Naive thymus-derived CD4-positive, alpha-beta T cell (primary cell): Measurements from ENCODE around the gene RAP1A. TPM values are rescaled to one million over a fixed set of nuclear protein-coding genes. Genes with fewer than 3 reads are reported as not detected.

Experiments used
- ATAC-seq: fragments of 150-1000 bp; cut with Tn5 transposase; 2 replicates; pipeline ENCODE4 v1.10.0; 2021; ENCODE audit warnings: mild to moderate bottlenecking, moderate library complexity
- CTCF ChIA-PET: fragments of 350-600 bp; sonication (Branson Sonifier 250); formaldehyde crosslinking; loops from one replicate; lab custom pipeline; 2021; ENCODE audit warnings: antibody characterized with exemption; lab: Charles Lee
- POLR2A ChIA-PET: fragments of 350-600 bp; sonication (Branson Sonifier 250); formaldehyde crosslinking; loops from one replicate; lab custom pipeline; 2021; ENCODE audit warnings: antibody characterized with exemption, inconsistent platforms; lab: Charles Lee
- DNase-seq, 9 donors: peaks; one replicate each; pipeline versions ENCODE4 v3.0.0 to v3.0.0-alpha.2; 2020 to 2022; ENCODE audit warnings: mixed read lengths in 1 of 9
- H3K27ac ChIP-seq: one replicate; pipeline ENCODE4 v1.7.0; 2013; ENCODE audit warnings: mild to moderate bottlenecking, low read depth, low read length, moderate library complexity
- H3K27me3 ChIP-seq, 2 donors: one replicate each; pipeline ENCODE4 v1.7.0; 2013; ENCODE audit warnings: low read length in 2 of 2, mild to moderate bottlenecking in 2 of 2, moderate library complexity in 2 of 2; ENCODE audit not compliant: control insufficient read depth in 2 of 2, insufficient read depth in 2 of 2
- H3K36me3 ChIP-seq, 3 experiments: 1 replicate in 2 of 3; 2 replicates in 1 of 3; pipeline ENCODE4 v1.7.0; 2013; ENCODE audit warnings: low read length in 3 of 3, mild to moderate bottlenecking in 3 of 3, moderate library complexity in 1 of 3; ENCODE audit not compliant: insufficient read depth in 3 of 3, control insufficient read depth in 2 of 3
- H3K4me1 ChIP-seq, 2 donors: one replicate each; pipeline ENCODE4 v1.7.0; 2013; ENCODE audit warnings: low read length in 2 of 2, mild to moderate bottlenecking in 2 of 2, moderate library complexity in 1 of 2; ENCODE audit not compliant: control insufficient read depth in 2 of 2, insufficient read depth in 2 of 2
- H3K4me3 ChIP-seq: 2 replicates; pipeline ENCODE4 v1.7.0; 2013; ENCODE audit warnings: mild to moderate bottlenecking, low read length
- H3K9me3 ChIP-seq, 3 experiments: 1 replicate in 2 of 3; 2 replicates in 1 of 3; pipeline ENCODE4 v1.7.0; 2013; ENCODE audit warnings: low read length in 3 of 3; ENCODE audit not compliant: control insufficient read depth in 2 of 3
- H3K27ac Mint-ChIP-seq, 9 donors: one replicate each; pipeline ENCODE4 v1.8.0; 2020 to 2022; ENCODE audit warnings: mixed read lengths in 9 of 9, mild to moderate bottlenecking in 8 of 9, moderate library complexity in 5 of 9, inconsistent platforms in 2 of 9
- H3K27me3 Mint-ChIP-seq, 5 donors: one replicate each; pipeline ENCODE4 v1.8.0; 2021 to 2022; ENCODE audit warnings: mixed read lengths in 5 of 5, mild to moderate bottlenecking in 1 of 5
- H3K36me3 Mint-ChIP-seq, 5 donors: one replicate each; pipeline ENCODE4 v1.8.0; 2020 to 2022; ENCODE audit warnings: mixed read lengths in 5 of 5, mild to moderate bottlenecking in 3 of 5, inconsistent platforms in 1 of 5
- H3K4me1 Mint-ChIP-seq, 7 donors: one replicate each; pipeline ENCODE4 v1.8.0; 2020 to 2022; ENCODE audit warnings: mixed read lengths in 7 of 7, mild to moderate bottlenecking in 3 of 7, inconsistent platforms in 1 of 7
- H3K4me3 Mint-ChIP-seq, 10 donors: one replicate each; pipeline ENCODE4 v1.8.0; 2020 to 2022; ENCODE audit warnings: mild to moderate bottlenecking in 10 of 10, mixed read lengths in 10 of 10, moderate library complexity in 6 of 10, inconsistent platforms in 2 of 10
- H3K9me3 Mint-ChIP-seq, 11 donors: one replicate each; pipeline ENCODE4 v1.8.0; 2020 to 2022; ENCODE audit warnings: mixed read lengths in 11 of 11, mild to moderate bottlenecking in 4 of 11, inconsistent platforms in 1 of 11, moderate library complexity in 1 of 11
- intact Hi-C, 2 donors: fragments of 100-400 bp; cut with micrococcal nuclease; formaldehyde crosslinking; loops; one replicate each; pipeline ENCODE4 v1.15.1; 2023
- polyA plus RNA-seq, 2 donors: library from polyadenylated mRNA; unstranded; fragments of 300-500 nt; fragmentation: Illumina TruSeq; gene quantifications; one replicate each; pipeline ENCODE4 v1.2.3, GENCODE V29; 2021
- total RNA-seq, 6 experiments: library from RNA in 5 of 6; stranded (reverse) in 5 of 6; gene quantifications; 1 replicate in 5 of 6; 2 replicates in 1 of 6; pipeline ENCODE4 v1.2.3 and lab custom pipeline; 2021 to 2026

RAP1A gene
- total and polyA plus RNA-seq, 7 experiments from 2014 or later: 37.6 to 183 (median 100) TPM

- peak overlapping the region in 8 of 9 donors; percentile 43 to 98 (median 92) for H3K27ac Mint-ChIP-seq
- Histone ChIP-seq H3K4me1 (peaks cover 66% of the 10 kb centered on the region in 2 donors), H3K9me3 (no peaks in the 10 kb centered on the region), H3K36me3 (no peaks in the 10 kb centered on the region), H3K4me3 (no peak overlapping the region), H3K27me3 (no peaks in the 10 kb centered on the region), H3K27ac (peak overlapping the region; percentile 91)
- ChIA-PET POLR2A (interaction anchor here (0.7 to 12.2 kb wide), 4 partner anchors 8 to 87 kb away, joined by 3 to 173 read pairs (median 5); no protein-coding TSS in a partner anchor), CTCF (interaction anchor here (0.7 to 1.6 kb wide), 4 partner anchors 13 to 131 kb away, joined by 3 to 5 read pairs (median 4); no protein-coding TSS in a partner anchor)
- DNase-seq: peak in 7 of 9 donors; percentile 34 to 68 (median 55)
- H3K9me3 Mint-ChIP-seq: peaks cover 0 to 2% (median 0%) of the 10 kb centered on the region in 11 donors
- peak; percentile 36 for ATAC-seq
- peaks cover 0 to 30% (median 3%) of the 10 kb centered on the region in 5 donors for H3K36me3 Mint-ChIP-seq
- peak overlapping the region in 8 of 10 donors; percentile 44 to 96 (median 54) for H3K4me3 Mint-ChIP-seq
- intact Hi-C loops: loop anchor here (2.0 to 10.0 kb wide), 7 partner anchors 14 to 952 kb away; partner anchors contain the start of genes CEPT1 (in 1 of the 2), DENND2D (in 1 of the 2), DRAM2 (in 1 of the 2) and KCNA3 (in 1 of the 2)
- no peaks in the 10 kb centered on the region for H3K27me3 Mint-ChIP-seq
- H3K4me1 Mint-ChIP-seq: peaks cover 47 to 86% (median 76%) of the 10 kb centered on the region in 7 donors
Measured at GRCh38 chr1:111624382-111624781, 4.8 kb downstream of the RAP1A start.

GRCh38 chr1:111625276-111625675 is 5.7 kb downstream of the RAP1A start:
- H3K27me3 ChIP-seq: no peaks in the 10 kb centered on the region
- Mint-ChIP-seq H3K36me3 (peaks cover 0 to 30% (median 3%) of the 10 kb centered on the region in 5 donors), H3K27ac (peak overlapping the region; percentile 70 to 92 (median 89)), H3K4me3 (peak overlapping the region in 9 of 10 donors; percentile 64 to 85 (median 68)), H3K4me1 (peaks cover 48 to 94% (median 82%) of the 10 kb centered on the region in 7 donors), H3K9me3 (peaks cover 0 to 2% (median 0%) of the 10 kb centered on the region in 11 donors), H3K27me3 (no peaks in the 10 kb centered on the region)
- H3K9me3 ChIP-seq: no peaks in the 10 kb centered on the region
- DNase-seq (no peak), ATAC-seq (no peak)
- H3K4me1 ChIP-seq: peaks cover 74 to 75% of the 10 kb centered on the region in 2 donors
- ChIA-PET CTCF (interaction anchor here (1.0 to 1.6 kb wide), 2 partner anchors 24 to 32 kb away, joined by 3 to 5 read pairs; no protein-coding TSS in a partner anchor), POLR2A (interaction anchor here (0.7 to 12.2 kb wide), 6 partner anchors 9 to 43 kb away, joined by 3 to 173 read pairs (median 4); no protein-coding TSS in a partner anchor)
- intact Hi-C loops: loop anchor here in 1 of 2 donors (2.0 to 10.0 kb wide), 2 partner anchors 14 to 420 kb away; partner anchors contain the start of gene DENND2D
- H3K4me3 ChIP-seq: no peak overlapping the region
- no peaks in the 10 kb centered on the region for H3K36me3 ChIP-seq
- peak overlapping the region; percentile 91 for H3K27ac ChIP-seq

- H3K27me3 Mint-ChIP-seq: no peaks in the 10 kb centered on the region
- H3K4me1 ChIP-seq: peaks cover 77 to 86% of the 10 kb centered on the region in 2 donors
- H3K9me3 ChIP-seq: no peaks in the 10 kb centered on the region
- H3K4me1 Mint-ChIP-seq: peaks cover 60 to 97% (median 88%) of the 10 kb centered on the region in 7 donors
- DNase-seq: no peak
- no peaks in the 10 kb centered on the region for H3K27me3 ChIP-seq
- peak overlapping the region in 9 of 10 donors; percentile 57 to 86 (median 67) for H3K4me3 Mint-ChIP-seq
- peak overlapping the region; percentile 64 to 91 (median 79) for H3K27ac Mint-ChIP-seq
- H3K36me3 Mint-ChIP-seq: peaks cover 0 to 14% (median 3%) of the 10 kb centered on the region in 5 donors
- H3K36me3 ChIP-seq: no peaks in the 10 kb centered on the region
- intact Hi-C loops: loop anchor here in 1 of 2 donors (1.0 to 10.0 kb wide), 3 partner anchors 8 to 423 kb away; partner anchors contain the start of gene DENND2D
- peak overlapping the region; percentile 59 for H3K27ac ChIP-seq
- ATAC-seq: no peak
- no peak overlapping the region for H3K4me3 ChIP-seq
- CTCF ChIA-PET: interaction anchor here (1.0 to 5.0 kb wide), 2 partner anchors 9 to 120 kb away, joined by 3 to 21 read pairs; partner anchors contain the start of gene RAP1A
- POLR2A ChIA-PET: interaction anchor here (0.6 to 2.2 kb wide), 9 partner anchors 9 to 127 kb away, joined by 3 to 10 read pairs (median 3); partner anchors contain the start of gene RAP1A
- H3K9me3 Mint-ChIP-seq: no peaks in the 10 kb centered on the region
Measured at GRCh38 chr1:111628153-111628552, 8.6 kb downstream of the RAP1A start.

GRCh38 chr1:111629190-111629954 is 9.8 kb downstream of the RAP1A start:
- POLR2A ChIA-PET: interaction anchor here (0.8 to 2.2 kb wide), 8 partner anchors 10 to 153 kb away, joined by 3 to 10 read pairs (median 4); partner anchors contain the start of gene RAP1A
- no peaks in the 10 kb centered on the region for H3K36me3 ChIP-seq
- no peaks in the 10 kb centered on the region for H3K9me3 ChIP-seq
- Mint-ChIP-seq H3K9me3 (no peaks in the 10 kb centered on the region), H3K4me3 (peak overlapping the region; percentile 16 to 80 (median 65)), H3K4me1 (peaks cover 60 to 94% (median 85%) of the 10 kb centered on the region in 7 donors), H3K27me3 (no peaks in the 10 kb centered on the region), H3K36me3 (peaks cover 0 to 9% (median 0%) of the 10 kb centered on the region in 5 donors), H3K27ac (peak overlapping the region; percentile 56 to 91 (median 73))
- DNase-seq (no peak), ATAC-seq (no peak)
- peaks cover 67 to 87% of the 10 kb centered on the region in 2 donors for H3K4me1 ChIP-seq
- peak overlapping the region; percentile 59 for H3K27ac ChIP-seq
- intact Hi-C loops: loop anchor here in 1 of 2 donors (2.0 to 10.0 kb wide), 2 partner anchors 15 to 425 kb away; partner anchors contain the start of gene DENND2D
- H3K4me3 ChIP-seq: no peak overlapping the region
- CTCF ChIA-PET: interaction anchor here (0.6 to 5.0 kb wide), 5 partner anchors 10 to 121 kb away, joined by 3 to 21 read pairs (median 6); partner anchors contain the start of gene RAP1A
- H3K27me3 ChIP-seq: no peaks in the 10 kb centered on the region

- Mint-ChIP-seq H3K9me3 (no peaks in the 10 kb centered on the region), H3K27ac (peak overlapping the region in 8 of 9 donors; percentile 22 to 86 (median 52)), H3K4me3 (peak overlapping the region in 7 of 10 donors; percentile 4 to 64 (median 26)), H3K4me1 (peaks cover 63 to 94% (median 89%) of the 10 kb centered on the region in 7 donors), H3K27me3 (no peaks in the 10 kb centered on the region), H3K36me3 (peaks cover 0 to 13% (median 4%) of the 10 kb centered on the region in 5 donors)
- H3K4me1 ChIP-seq: peaks cover 64 to 75% of the 10 kb centered on the region in 2 donors
- no peak overlapping the region for H3K4me3 ChIP-seq
- no peaks in the 10 kb centered on the region for H3K9me3 ChIP-seq
- POLR2A ChIA-PET: interaction anchor here (0.7 to 1.9 kb wide), 5 partner anchors 14 to 154 kb away, joined by 3 to 6 read pairs (median 3); no protein-coding TSS in a partner anchor
- DNase-seq (no peak), ATAC-seq (no peak)
- H3K27ac ChIP-seq: peak overlapping the region; percentile 24
- CTCF ChIA-PET: interaction anchor here (1.4 to 5.0 kb wide), 2 partner anchors 17 to 122 kb away, joined by 6 to 21 read pairs; no protein-coding TSS in a partner anchor
- intact Hi-C loops: loop anchor here in 1 of 2 donors (1.0 kb wide), 1 partner anchor 9 kb away; no protein-coding TSS in a partner anchor
- H3K36me3 ChIP-seq: no peaks in the 10 kb centered on the region
- H3K27me3 ChIP-seq: no peaks in the 10 kb centered on the region
Measured at GRCh38 chr1:111630567-111630966, 11.0 kb downstream of the RAP1A start.
